Ureter (tissue), 1 donor: ENCODE measurements around the gene SLC51A. TPM values are rescaled to one million over a fixed set of nuclear protein-coding genes. Genes with fewer than 3 reads are reported as not detected.

Experiments
- total RNA-seq: library from RNA; stranded (reverse); gene quantifications from one replicate; pipeline ENCODE4 v1.2.4, GENCODE V29; 2023
- donor health status: DM: yes; HTN: yes; CAD: no.

The SLC51A gene
- total RNA-seq, 1 donor from 2014 or later = not detected

Other genes starting within 250 kb of the SLC51A start
- gene TFRC, start 134.4 kb upstream of the SLC51A start, total RNA-seq = 89.1 TPM
- gene ZDHHC19, start 5.1 kb upstream of the SLC51A start, total RNA-seq = not detected
- gene PCYT1A, start 71.2 kb downstream of the SLC51A start, total RNA-seq = 65.7 TPM
- 6.9 TPM for gene DYNLT2B, start 101.7 kb downstream of the SLC51A start, total RNA-seq
- 0.49 TPM for gene TM4SF19, start 121.9 kb downstream of the SLC51A start, total RNA-seq
- 53.2 TPM for gene UBXN7, start 215.9 kb downstream of the SLC51A start, total RNA-seq